Activated CD4-positive, alpha-beta T cell treated with anti-CD3 and anti-CD28 coated beads, Interleukin-2, amount 10 ng/mL, durations not matched to agents 7 days and 5 days (primary cell): ENCODE data around the gene ZFP92. TPM values are rescaled to one million over a fixed set of nuclear protein-coding genes. Genes with fewer than 3 reads are reported as not detected.

Experiments
- CTCF ChIA-PET: fragments of 350-600 bp; sonication (Branson Sonifier 250); formaldehyde crosslinking; loops from one replicate; lab custom pipeline; 2021; ENCODE audit warnings: antibody characterized with exemption; lab: Charles Lee
- POLR2A ChIA-PET: fragments of 350-600 bp; sonication (Branson Sonifier 250); formaldehyde crosslinking; loops from one replicate; lab custom pipeline; 2021; ENCODE audit warnings: antibody characterized with exemption; lab: Charles Lee
- DNase-seq: peaks from one replicate; pipeline ENCODE4 v3.0.0-alpha.2; 2020
- H3K27ac Mint-ChIP-seq: one replicate; pipeline ENCODE4 v1.8.0; 2021; ENCODE audit warnings: mild to moderate bottlenecking, moderate library complexity, mixed read lengths
- H3K27me3 Mint-ChIP-seq: one replicate; pipeline ENCODE4 v1.8.0; 2021; ENCODE audit warnings: mixed read lengths
- H3K36me3 Mint-ChIP-seq: one replicate; pipeline ENCODE4 v1.8.0; 2021; ENCODE audit warnings: low read depth, mixed read lengths
- H3K4me1 Mint-ChIP-seq: one replicate; pipeline ENCODE4 v1.8.0; 2021; ENCODE audit warnings: mixed read lengths
- H3K4me3 Mint-ChIP-seq: one replicate; pipeline ENCODE4 v1.8.0; 2021; ENCODE audit warnings: mild to moderate bottlenecking, moderate library complexity, mixed read lengths
- H3K9me3 Mint-ChIP-seq: one replicate; pipeline ENCODE4 v1.8.0; 2021; ENCODE audit warnings: mixed read lengths
- total RNA-seq, 2 experiments: library from RNA; stranded (reverse); gene quantifications; one replicate each; pipeline ENCODE4 v1.2.3, GENCODE V29; 2021

ZFP92 gene
- total RNA-seq, 2 experiments from 2014 or later = 0.52 to 0.60 TPM

GRCh38 chrX:153440556-153441135 lies 29.4 kb downstream of the ZFP92 start:
- Mint-ChIP-seq H3K9me3 (no peaks in the 10 kb centered on the region), H3K27ac (no peak overlapping the region), H3K36me3 (no peaks in the 10 kb centered on the region), H3K4me1 (no peaks in the 10 kb centered on the region), H3K27me3 (peaks cover 4% of the 10 kb centered on the region), H3K4me3 (no peak overlapping the region)
- no peak for DNase-seq
- ChIA-PET POLR2A (no interaction called here), CTCF (interaction anchor here (1.3 to 1.7 kb wide), 2 partner anchors 11 to 26 kb away, joined by 3 to 4 read pairs; no protein-coding TSS in a partner anchor)

GRCh38 chrX:153441296-153441695 lies 30.0 kb downstream of the ZFP92 start:
- ChIA-PET CTCF (interaction anchor here (1.3 to 1.7 kb wide), 2 partner anchors 12 to 27 kb away, joined by 3 to 4 read pairs; no protein-coding TSS in a partner anchor), POLR2A (no interaction called here)

GRCh38 chrX:153441981-153442380 lies 30.7 kb downstream of the ZFP92 start:
- DNase-seq = no peak
- no peaks in the 10 kb centered on the region for H3K9me3 Mint-ChIP-seq
- CTCF ChIA-PET = no interaction called here
- no peak overlapping the region for H3K27ac Mint-ChIP-seq
- H3K27me3 Mint-ChIP-seq = peaks cover 2% of the 10 kb centered on the region
- H3K36me3 Mint-ChIP-seq = no peaks in the 10 kb centered on the region
- POLR2A ChIA-PET = no interaction called here
- no peak overlapping the region for H3K4me3 Mint-ChIP-seq
- no peaks in the 10 kb centered on the region for H3K4me1 Mint-ChIP-seq

More at GRCh38 chrX:153441296-153441695, 30.0 kb downstream of the ZFP92 start:
- no peak for DNase-seq
- H3K9me3 Mint-ChIP-seq = no peaks in the 10 kb centered on the region
- H3K36me3 Mint-ChIP-seq = no peaks in the 10 kb centered on the region
- no peak overlapping the region for H3K4me3 Mint-ChIP-seq
- peaks cover 4% of the 10 kb centered on the region for H3K27me3 Mint-ChIP-seq
- H3K27ac Mint-ChIP-seq = no peak overlapping the region
- H3K4me1 Mint-ChIP-seq = no peaks in the 10 kb centered on the region

GRCh38 chrX:153442463-153442862 lies 31.2 kb downstream of the ZFP92 start:
- H3K4me1 Mint-ChIP-seq = no peaks in the 10 kb centered on the region
- no peak for DNase-seq
- H3K27me3 Mint-ChIP-seq = peaks cover 2% of the 10 kb centered on the region
- CTCF ChIA-PET = no interaction called here
- H3K36me3 Mint-ChIP-seq = no peaks in the 10 kb centered on the region
- H3K27ac Mint-ChIP-seq = no peak overlapping the region
- no peaks in the 10 kb centered on the region for H3K9me3 Mint-ChIP-seq
- POLR2A ChIA-PET = no interaction called here
- H3K4me3 Mint-ChIP-seq = no peak overlapping the region

- Mint-ChIP-seq H3K36me3 (no peaks in the 10 kb centered on the region), H3K27ac (no peak overlapping the region), H3K27me3 (peaks cover 2% of the 10 kb centered on the region), H3K9me3 (no peaks in the 10 kb centered on the region), H3K4me3 (no peak overlapping the region), H3K4me1 (no peaks in the 10 kb centered on the region)
- POLR2A ChIA-PET = no interaction called here
- CTCF ChIA-PET = interaction anchor here (0.5 kb wide), 1 partner anchor 18 kb away, joined by 5 read pairs; no protein-coding TSS in a partner anchor
- no peak for DNase-seq
Measured at GRCh38 chrX:153443476-153444332, 32.4 kb downstream of the ZFP92 start.

GRCh38 chrX:153444333-153445011 lies 33.2 kb downstream of the ZFP92 start:
- H3K27me3 Mint-ChIP-seq = no peaks in the 10 kb centered on the region
- no peaks in the 10 kb centered on the region for H3K4me1 Mint-ChIP-seq
- no peak for DNase-seq
- no peak overlapping the region for H3K27ac Mint-ChIP-seq
- no peak overlapping the region for H3K4me3 Mint-ChIP-seq
- H3K9me3 Mint-ChIP-seq = no peaks in the 10 kb centered on the region
- no peaks in the 10 kb centered on the region for H3K36me3 Mint-ChIP-seq
- CTCF ChIA-PET = interaction anchor here (0.5 kb wide), 1 partner anchor 17 kb away, joined by 5 read pairs; no protein-coding TSS in a partner anchor
- POLR2A ChIA-PET = no interaction called here

- no peak overlapping the region for H3K27ac Mint-ChIP-seq
- DNase-seq = no peak
- no peaks in the 10 kb centered on the region for H3K36me3 Mint-ChIP-seq
- ChIA-PET CTCF (interaction anchor here (0.9 kb wide), 1 partner anchor 16 kb away, joined by 3 read pairs; no protein-coding TSS in a partner anchor), POLR2A (no interaction called here)
- H3K4me1 Mint-ChIP-seq = no peaks in the 10 kb centered on the region
- H3K9me3 Mint-ChIP-seq = no peaks in the 10 kb centered on the region
- H3K27me3 Mint-ChIP-seq = no peaks in the 10 kb centered on the region
- H3K4me3 Mint-ChIP-seq = no peak overlapping the region
Measured at GRCh38 chrX:153445106-153445855, 34.0 kb downstream of the ZFP92 start.

- ChIA-PET POLR2A (no interaction called here), CTCF (interaction anchor here (0.9 kb wide), 1 partner anchor 15 kb away, joined by 3 read pairs; no protein-coding TSS in a partner anchor)
- no peaks in the 10 kb centered on the region for H3K27me3 Mint-ChIP-seq
- H3K36me3 Mint-ChIP-seq = no peaks in the 10 kb centered on the region
- H3K27ac Mint-ChIP-seq = no peak within 1 kb of the TSS
- no peaks in the 10 kb centered on the region for H3K9me3 Mint-ChIP-seq
- H3K4me1 Mint-ChIP-seq = no peaks in the 10 kb centered on the region
- no peak for DNase-seq
- no peak within 1 kb of the TSS for H3K4me3 Mint-ChIP-seq
Measured at GRCh38 chrX:153445856-153446635, 34.8 kb downstream of the ZFP92 start, which contains the start of gene TREX2. TSS of gene TREX2 (minus strand) at chrX:153446056. CDS start at chrX:153445430, 626 bp downstream.

GRCh38 chrX:153446636-153446936 lies 35.3 kb downstream of the ZFP92 start:
- DNase-seq = no peak
- ChIA-PET POLR2A (no interaction called here), CTCF (no interaction called here)
- Mint-ChIP-seq H3K36me3 (no peaks in the 10 kb centered on the region), H3K4me1 (no peaks in the 10 kb centered on the region), H3K4me3 (no peak overlapping the region), H3K9me3 (no peaks in the 10 kb centered on the region), H3K27ac (no peak overlapping the region), H3K27me3 (no peaks in the 10 kb centered on the region)

GRCh38 chrX:153446950-153447580 lies 35.8 kb downstream of the ZFP92 start:
- Mint-ChIP-seq H3K36me3 (no peaks in the 10 kb centered on the region), H3K27ac (no peak overlapping the region), H3K4me3 (no peak overlapping the region), H3K27me3 (no peaks in the 10 kb centered on the region), H3K9me3 (no peaks in the 10 kb centered on the region), H3K4me1 (no peaks in the 10 kb centered on the region)
- ChIA-PET POLR2A (no interaction called here), CTCF (no interaction called here)
- DNase-seq = no peak

- Mint-ChIP-seq H3K9me3 (no peaks in the 10 kb centered on the region), H3K27ac (peak overlapping the region; percentile 36), H3K27me3 (no peaks in the 10 kb centered on the region)
Measured at GRCh38 chrX:153447581-153447960, 36.3 kb downstream of the ZFP92 start.

More at GRCh38 chrX:153447581-153447960, 36.3 kb downstream of the ZFP92 start:
- Mint-ChIP-seq H3K4me3 (no peak overlapping the region), H3K36me3 (no peaks in the 10 kb centered on the region), H3K4me1 (no peaks in the 10 kb centered on the region)
- DNase-seq = no peak
- ChIA-PET CTCF (no interaction called here), POLR2A (no interaction called here)
